Activated naive CD4-positive, alpha-beta T cell treated with anti-CD3 and anti-CD28 coated beads, Interleukin-2, amount 10 ng/mL, durations not matched to agents 7 days and 5 days (primary cell): ENCODE measurements around the gene NPFFR1.
"Not testable (repeated sequence)": the region's sequence is repeated elsewhere in the genome, so short reads cannot be mapped to it uniquely, and the experiment has no call there.

ENCODE experiments used
- CTCF ChIA-PET: fragments of 350-600 bp; sonication (Branson Sonifier 250); formaldehyde crosslinking; loops from one replicate; lab custom pipeline; 2021; ENCODE audit warnings: antibody characterized with exemption; lab: Charles Lee
- DNase-seq: peaks from one replicate; pipeline ENCODE4 v3.0.0-alpha.2; 2020
- H3K27ac Mint-ChIP-seq: one replicate; pipeline ENCODE4 v1.8.0; 2021; ENCODE audit warnings: mild to moderate bottlenecking, moderate library complexity, mixed read lengths
- H3K27me3 Mint-ChIP-seq: one replicate; pipeline ENCODE4 v1.8.0; 2021; ENCODE audit warnings: mild to moderate bottlenecking, mixed read lengths
- H3K36me3 Mint-ChIP-seq: one replicate; pipeline ENCODE4 v1.8.0; 2021; ENCODE audit warnings: mixed read lengths
- H3K4me1 Mint-ChIP-seq: one replicate; pipeline ENCODE4 v1.8.0; 2021; ENCODE audit warnings: mixed read lengths
- H3K4me3 Mint-ChIP-seq: one replicate; pipeline ENCODE4 v1.8.0; 2021; ENCODE audit warnings: mild to moderate bottlenecking, moderate library complexity, mixed read lengths
- H3K9me3 Mint-ChIP-seq: one replicate; pipeline ENCODE4 v1.8.0; 2021; ENCODE audit warnings: mixed read lengths

Gene NPFFR1

DNA sequence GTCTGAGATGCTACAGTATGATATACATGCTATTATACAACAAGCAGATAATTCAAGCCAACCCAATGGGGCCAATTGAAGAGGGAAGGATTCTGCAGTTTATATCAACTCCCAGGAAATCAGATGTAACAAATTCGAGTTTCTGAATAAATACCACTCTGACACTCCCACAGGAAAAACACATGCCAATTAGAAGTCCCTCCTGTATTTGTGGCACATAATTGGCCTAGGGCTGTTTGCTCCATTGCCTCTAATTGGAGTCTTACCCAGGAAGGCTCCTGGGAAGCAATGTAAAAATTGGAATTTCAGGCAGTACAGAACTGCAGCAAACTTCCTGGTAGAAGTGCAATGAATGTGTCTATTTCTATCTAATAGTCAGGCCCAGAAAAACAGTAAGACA is 55.3 kb downstream of the NPFFR1 start:
- H3K36me3 Mint-ChIP-seq, result peaks cover 22% of the 10 kb centered on the region
- no peak overlapping the region for H3K4me3 Mint-ChIP-seq
- no peaks in the 10 kb centered on the region for H3K9me3 Mint-ChIP-seq
- H3K27me3 Mint-ChIP-seq, result no peaks in the 10 kb centered on the region
- CTCF ChIA-PET, result interaction anchor here (1.1 kb wide), 1 partner anchor 177 kb away, joined by 3 read pairs; no protein-coding TSS in a partner anchor
- peaks cover 44% of the 10 kb centered on the region for H3K4me1 Mint-ChIP-seq
- DNase-seq, result no peak
- H3K27ac Mint-ChIP-seq, result no peak overlapping the region

DNA sequence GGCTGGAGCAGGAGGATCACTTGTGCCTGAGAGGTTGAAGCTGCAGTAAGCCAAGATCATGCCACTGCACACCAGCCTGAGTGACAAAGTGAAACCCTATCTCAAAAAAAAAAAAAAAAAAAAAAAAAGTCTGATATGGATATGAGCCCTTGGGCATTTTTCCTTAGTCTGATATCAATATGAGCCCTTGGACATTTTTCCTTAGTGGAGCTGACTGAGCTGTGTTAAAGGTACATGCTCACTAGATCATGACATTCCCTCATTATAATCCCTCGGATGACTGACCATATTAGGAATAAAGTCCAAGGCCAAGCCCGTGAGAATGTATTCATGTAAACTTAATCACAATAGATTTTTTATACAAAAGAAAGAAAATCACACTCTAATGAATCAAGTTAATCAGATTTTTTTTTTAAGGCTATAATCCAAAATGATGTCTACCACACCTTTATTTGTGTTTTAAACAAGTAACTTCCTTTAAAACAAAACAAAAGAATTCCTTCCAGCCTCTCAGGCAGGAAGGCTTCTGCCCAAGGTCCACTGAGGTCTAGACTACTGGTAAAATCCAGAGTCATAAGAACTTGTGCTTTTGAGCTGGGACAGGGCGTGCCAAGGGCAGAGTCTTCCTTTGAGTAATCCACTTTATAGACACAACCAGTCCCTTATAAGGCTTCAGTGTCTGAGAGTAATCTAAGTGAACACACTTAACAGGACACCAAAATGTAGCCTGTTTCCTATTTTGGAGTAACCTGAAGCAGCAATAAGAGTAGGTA is 56.1 kb downstream of the NPFFR1 start:
- peaks cover 45% of the 10 kb centered on the region for H3K4me1 Mint-ChIP-seq

DNA sequence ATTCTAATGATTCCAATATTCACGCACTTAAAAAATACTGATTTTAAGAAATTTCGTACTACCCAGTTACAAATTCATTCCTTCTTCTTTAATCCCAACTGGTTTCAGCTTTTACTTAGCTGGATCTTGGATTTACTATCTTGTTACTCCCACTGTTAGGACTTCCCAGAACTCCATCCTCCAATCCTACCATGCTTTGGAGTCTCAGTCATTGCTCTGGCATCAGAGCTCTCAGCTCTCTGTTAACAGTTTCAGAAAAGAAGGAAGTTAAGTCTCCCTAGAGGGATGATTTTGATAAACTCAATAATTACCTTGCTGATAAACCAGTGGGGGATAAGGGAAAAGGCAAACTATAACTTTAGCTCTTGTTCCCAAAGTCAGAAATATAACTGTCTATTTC is 60.1 kb downstream of the NPFFR1 start:
- Mint-ChIP-seq H3K9me3 (no peaks in the 10 kb centered on the region), H3K27ac (no peak overlapping the region)
- CTCF ChIA-PET, result interaction anchor here (0.6 to 12.6 kb wide), 7 partner anchors 9 to 164 kb away, joined by 3 to 284 read pairs (median 10); partner anchors contain the start of gene PPA1

More for the DNA sequence above, 56.1 kb downstream of the NPFFR1 start:
- Mint-ChIP-seq H3K36me3 (peaks cover 24% of the 10 kb centered on the region), H3K27me3 (no peaks in the 10 kb centered on the region), H3K4me3 (no peak overlapping the region), H3K27ac (no peak overlapping the region), H3K9me3 (no peaks in the 10 kb centered on the region)
- DNase-seq, result no peak
- CTCF ChIA-PET, result interaction anchor here (0.6 to 12.6 kb wide), 3 partner anchors 137 to 178 kb away, joined by 3 to 284 read pairs (median 3); no protein-coding TSS in a partner anchor

DNA sequence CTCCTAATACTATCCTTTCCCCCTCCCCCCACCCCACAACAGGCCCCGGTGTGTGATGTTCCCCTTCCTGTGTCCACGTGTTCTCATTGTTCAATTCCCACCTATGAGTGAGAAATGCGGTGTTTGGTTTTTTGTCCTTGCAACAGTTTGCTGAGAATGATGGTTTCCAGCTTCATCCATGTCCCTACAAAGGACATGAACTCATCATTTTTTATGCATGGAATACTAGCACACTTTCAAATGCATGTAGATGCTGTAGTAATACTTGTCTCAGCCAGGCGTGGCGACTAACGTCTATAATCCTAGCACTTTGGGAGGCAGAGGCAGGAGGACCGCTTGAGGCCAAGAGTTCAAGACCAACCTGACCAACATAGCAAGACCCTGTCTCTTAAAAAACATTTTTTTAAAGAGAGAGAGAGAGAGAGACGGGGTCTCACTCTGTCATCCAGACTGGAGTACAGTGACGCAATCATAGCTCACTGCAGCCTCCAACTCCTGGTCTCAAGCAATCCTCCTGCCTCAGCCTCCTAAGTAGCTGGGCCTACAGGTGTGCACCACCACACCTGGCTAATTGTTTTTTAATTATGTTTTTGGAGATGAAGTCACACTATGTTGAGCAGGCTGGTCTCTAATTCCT is 60.9 kb downstream of the NPFFR1 start:
- CTCF ChIA-PET, result interaction anchor here (1.1 to 12.6 kb wide), 8 partner anchors 9 to 152 kb away, joined by 3 to 284 read pairs (median 10); partner anchors contain the start of gene PPA1
- DNase-seq, H3K27me3 Mint-ChIP-seq, H3K4me3 Mint-ChIP-seq, H3K27ac Mint-ChIP-seq, H3K9me3 Mint-ChIP-seq: not testable (repeated sequence)
- Mint-ChIP-seq H3K4me1 (peaks cover 24% of the 10 kb centered on the region), H3K36me3 (peaks cover 24% of the 10 kb centered on the region)

More for the DNA sequence above, 60.1 kb downstream of the NPFFR1 start:
- peaks cover 23% of the 10 kb centered on the region for H3K36me3 Mint-ChIP-seq
- no peak overlapping the region for H3K4me3 Mint-ChIP-seq
- peaks cover 30% of the 10 kb centered on the region for H3K4me1 Mint-ChIP-seq
- H3K27me3 Mint-ChIP-seq, result no peaks in the 10 kb centered on the region
- no peak for DNase-seq

- H3K4me1 Mint-ChIP-seq, result peaks cover 22% of the 10 kb centered on the region
- CTCF ChIA-PET, result interaction anchor here (0.8 to 12.6 kb wide), 26 partner anchors 8 to 316 kb away, joined by 3 to 284 read pairs (median 6); partner anchors contain the start of gene PPA1
- H3K9me3 Mint-ChIP-seq, result no peaks in the 10 kb centered on the region
- H3K4me3 Mint-ChIP-seq, result no peak overlapping the region
- H3K36me3 Mint-ChIP-seq, result peaks cover 24% of the 10 kb centered on the region
- DNase-seq, result no peak
- no peak overlapping the region for H3K27ac Mint-ChIP-seq
- H3K27me3 Mint-ChIP-seq, result no peaks in the 10 kb centered on the region
These were observed 61.4 kb downstream of the NPFFR1 start for GRCh38 chr10:70222340-70222794.

DNA sequence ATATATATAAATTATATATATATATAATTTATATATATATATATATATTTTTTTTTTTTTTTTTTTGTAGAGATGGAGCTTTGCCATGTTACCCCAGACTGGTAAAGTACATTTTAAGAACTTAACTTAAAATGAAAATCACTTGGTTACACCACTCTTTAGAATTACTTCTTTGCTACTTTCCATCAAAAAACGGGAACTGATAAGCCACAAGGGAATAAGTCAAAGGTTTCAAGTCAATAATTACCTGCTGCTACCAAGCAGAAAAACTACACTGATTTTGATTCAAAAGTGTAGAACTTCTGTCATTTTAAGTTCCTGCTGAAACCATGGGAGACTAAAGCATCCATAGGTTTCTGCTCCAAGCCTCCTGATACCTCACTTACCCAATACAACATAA is 62.8 kb downstream of the NPFFR1 start:
- CTCF ChIA-PET, result interaction anchor here (0.8 to 12.6 kb wide), 24 partner anchors 9 to 240 kb away, joined by 3 to 284 read pairs (median 6); partner anchors contain the start of genes EIF4EBP2, PPA1 and TYSND1
- no peaks in the 10 kb centered on the region for H3K27me3 Mint-ChIP-seq
- H3K4me1 Mint-ChIP-seq, result peaks cover 16% of the 10 kb centered on the region
- H3K36me3 Mint-ChIP-seq, result peaks cover 18% of the 10 kb centered on the region
- peak overlapping the region; percentile 80 for H3K27ac Mint-ChIP-seq
- DNase-seq, result no peak
- no peaks in the 10 kb centered on the region for H3K9me3 Mint-ChIP-seq
- no peak overlapping the region for H3K4me3 Mint-ChIP-seq

DNA sequence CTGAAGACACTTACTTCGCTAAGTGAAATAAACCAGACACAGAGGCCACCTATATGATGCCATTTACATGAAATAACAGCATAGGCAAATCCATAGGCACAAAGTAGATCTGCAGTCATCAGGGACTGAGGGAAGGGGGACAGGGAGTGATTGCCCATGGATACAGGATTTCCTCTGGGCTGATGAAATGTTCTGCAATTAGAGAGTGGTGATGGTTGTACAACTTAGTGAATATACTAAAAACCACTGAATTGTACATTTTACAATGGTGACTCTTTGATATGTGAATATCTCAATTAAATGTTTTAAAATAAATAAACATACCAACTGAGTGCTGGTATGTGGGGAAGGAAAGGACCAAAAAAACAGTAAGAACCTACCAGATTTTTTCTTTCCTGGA is 70.9 kb downstream of the NPFFR1 start:
- Mint-ChIP-seq H3K4me1 (no peaks in the 10 kb centered on the region), H3K27me3 (no peaks in the 10 kb centered on the region), H3K27ac (no peak overlapping the region), H3K36me3 (peaks cover 20% of the 10 kb centered on the region), H3K9me3 (no peaks in the 10 kb centered on the region), H3K4me3 (no peak overlapping the region)
- DNase-seq, result no peak
- CTCF ChIA-PET, result no interaction called here

GRCh38 chr10:70212277-70212676 is 71.5 kb downstream of the NPFFR1 start:
- CTCF ChIA-PET, result no interaction called here
- H3K4me1 Mint-ChIP-seq, result no peaks in the 10 kb centered on the region
- no peak overlapping the region for H3K4me3 Mint-ChIP-seq
- peaks cover 22% of the 10 kb centered on the region for H3K36me3 Mint-ChIP-seq
- H3K9me3 Mint-ChIP-seq, result no peaks in the 10 kb centered on the region
- no peaks in the 10 kb centered on the region for H3K27me3 Mint-ChIP-seq
- H3K27ac Mint-ChIP-seq, result no peak overlapping the region
- DNase-seq, result no peak

- Mint-ChIP-seq H3K36me3 (peaks cover 24% of the 10 kb centered on the region), H3K9me3 (no peaks in the 10 kb centered on the region), H3K4me3 (no peak overlapping the region), H3K27me3 (no peaks in the 10 kb centered on the region), H3K4me1 (no peaks in the 10 kb centered on the region), H3K27ac (no peak overlapping the region)
- no peak for DNase-seq
- CTCF ChIA-PET, result interaction anchor here (1.0 to 1.3 kb wide), 2 partner anchors 43 to 158 kb away, joined by 3 read pairs; no protein-coding TSS in a partner anchor
These were observed 77.0 kb downstream of the NPFFR1 start for GRCh38 chr10:70206762-70207161.

GRCh38 chr10:70201105-70201504 is 82.7 kb downstream of the NPFFR1 start:
- no peak for DNase-seq
- CTCF ChIA-PET, result interaction anchor here (2.7 kb wide), 1 partner anchor 85 kb away, joined by 17 read pairs; no protein-coding TSS in a partner anchor
- no peaks in the 10 kb centered on the region for H3K9me3 Mint-ChIP-seq
- H3K36me3 Mint-ChIP-seq, result peaks cover 51% of the 10 kb centered on the region
- H3K27me3 Mint-ChIP-seq, result no peaks in the 10 kb centered on the region
- no peak overlapping the region for H3K4me3 Mint-ChIP-seq
- peaks cover 23% of the 10 kb centered on the region for H3K4me1 Mint-ChIP-seq
- no peak overlapping the region for H3K27ac Mint-ChIP-seq

GRCh38 chr10:70198696-70199466 is 84.9 kb downstream of the NPFFR1 start:
- H3K27ac Mint-ChIP-seq, result no peak overlapping the region
- CTCF ChIA-PET, result interaction anchor here (0.8 to 2.8 kb wide), 6 partner anchors 8 to 83 kb away, joined by 3 to 17 read pairs (median 6); partner anchors contain the start of gene TYSND1

More at GRCh38 chr10:70198696-70199466, 84.9 kb downstream of the NPFFR1 start:
- H3K36me3 Mint-ChIP-seq, result peaks cover 42% of the 10 kb centered on the region
- peaks cover 23% of the 10 kb centered on the region for H3K4me1 Mint-ChIP-seq
- no peaks in the 10 kb centered on the region for H3K27me3 Mint-ChIP-seq
- H3K9me3 Mint-ChIP-seq, result no peaks in the 10 kb centered on the region
- DNase-seq, result peak; percentile 32
- H3K4me3 Mint-ChIP-seq, result no peak overlapping the region
